Progenitor cell of endocrine pancreas (in vitro differentiated cells): ENCODE data around the gene VRK1. TPM values are rescaled to one million over a fixed set of nuclear protein-coding genes. Genes with fewer than 3 reads are reported as not detected.

ENCODE experiments used
- DNase-seq: peaks from one replicate; pipeline ENCODE4 v3.0.0; 2021; ENCODE audit warnings: low spot score; ENCODE audit not compliant: unreplicated experiment
- H3K27ac Mint-ChIP-seq: 2 replicates; pipeline ENCODE4 v1.8.0; 2021; ENCODE audit warnings: mild to moderate bottlenecking, moderate library complexity, mixed read lengths
- H3K27me3 Mint-ChIP-seq: 2 replicates; pipeline ENCODE4 v1.8.0; 2021; ENCODE audit warnings: mixed read lengths
- H3K36me3 Mint-ChIP-seq: 2 replicates; pipeline ENCODE4 v1.8.0; 2022; ENCODE audit warnings: mixed read lengths; ENCODE audit not compliant: insufficient read depth
- H3K4me1 Mint-ChIP-seq: 2 replicates; pipeline ENCODE4 v1.8.0; 2021; ENCODE audit warnings: low read depth, mixed read lengths
- H3K4me3 Mint-ChIP-seq: 2 replicates; pipeline ENCODE4 v1.8.0; 2021; ENCODE audit warnings: low read depth, mild to moderate bottlenecking, moderate library complexity, mixed read lengths
- H3K9me3 Mint-ChIP-seq: 2 replicates; pipeline ENCODE4 v1.8.0; 2021; ENCODE audit warnings: low read depth, mixed read lengths
- total RNA-seq: library from RNA; stranded (reverse); gene quantifications from 2 replicates; pipeline ENCODE4 v1.2.1, GENCODE V29; 2021
- TF ChIP-seq, protein P1 (sequence below): fragments of 200-600 bp; sonication (generic); IDR thresholded peaks from one replicate; pipeline ENCODE4 v1.5.0; 2021; ENCODE audit warnings: antibody characterized with exemption, mild to moderate bottlenecking; ENCODE audit not compliant: unreplicated experiment

Gene VRK1
- total RNA-seq, 1 donor from 2014 or later: 33.3 TPM

DNA sequence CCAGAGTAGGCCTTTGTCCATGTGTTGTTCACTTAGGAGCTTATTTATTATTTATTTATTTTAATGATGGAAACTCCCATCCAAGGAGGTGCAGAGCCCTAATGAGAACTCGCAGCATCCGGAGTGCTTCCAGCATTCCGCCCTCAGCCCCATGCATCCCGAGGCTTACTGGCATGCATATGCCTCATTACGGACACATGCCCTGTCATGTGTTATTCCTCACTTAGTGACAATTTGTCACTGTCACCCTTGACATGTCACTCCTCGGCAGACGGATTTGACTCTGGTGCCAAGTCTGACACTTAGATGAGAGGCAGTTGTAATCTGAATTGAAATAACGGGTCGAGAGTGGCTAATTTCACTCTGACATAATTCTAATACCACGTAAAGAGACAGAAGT, 132.8 kb downstream of the VRK1 start:
- Mint-ChIP-seq H3K27ac (no peak overlapping the region), H3K4me3 (no peak overlapping the region), H3K4me1 (peaks cover 12% of the 10 kb centered on the region), H3K9me3 (no peaks in the 10 kb centered on the region), H3K36me3 (no peaks in the 10 kb centered on the region), H3K27me3 (no peaks in the 10 kb centered on the region)
- no peak for DNase-seq
- TF ChIP-seq, protein P1, sequence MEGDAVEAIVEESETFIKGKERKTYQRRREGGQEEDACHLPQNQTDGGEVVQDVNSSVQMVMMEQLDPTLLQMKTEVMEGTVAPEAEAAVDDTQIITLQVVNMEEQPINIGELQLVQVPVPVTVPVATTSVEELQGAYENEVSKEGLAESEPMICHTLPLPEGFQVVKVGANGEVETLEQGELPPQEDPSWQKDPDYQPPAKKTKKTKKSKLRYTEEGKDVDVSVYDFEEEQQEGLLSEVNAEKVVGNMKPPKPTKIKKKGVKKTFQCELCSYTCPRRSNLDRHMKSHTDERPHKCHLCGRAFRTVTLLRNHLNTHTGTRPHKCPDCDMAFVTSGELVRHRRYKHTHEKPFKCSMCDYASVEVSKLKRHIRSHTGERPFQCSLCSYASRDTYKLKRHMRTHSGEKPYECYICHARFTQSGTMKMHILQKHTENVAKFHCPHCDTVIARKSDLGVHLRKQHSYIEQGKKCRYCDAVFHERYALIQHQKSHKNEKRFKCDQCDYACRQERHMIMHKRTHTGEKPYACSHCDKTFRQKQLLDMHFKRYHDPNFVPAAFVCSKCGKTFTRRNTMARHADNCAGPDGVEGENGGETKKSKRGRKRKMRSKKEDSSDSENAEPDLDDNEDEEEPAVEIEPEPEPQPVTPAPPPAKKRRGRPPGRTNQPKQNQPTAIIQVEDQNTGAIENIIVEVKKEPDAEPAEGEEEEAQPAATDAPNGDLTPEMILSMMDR: no peak

DNA sequence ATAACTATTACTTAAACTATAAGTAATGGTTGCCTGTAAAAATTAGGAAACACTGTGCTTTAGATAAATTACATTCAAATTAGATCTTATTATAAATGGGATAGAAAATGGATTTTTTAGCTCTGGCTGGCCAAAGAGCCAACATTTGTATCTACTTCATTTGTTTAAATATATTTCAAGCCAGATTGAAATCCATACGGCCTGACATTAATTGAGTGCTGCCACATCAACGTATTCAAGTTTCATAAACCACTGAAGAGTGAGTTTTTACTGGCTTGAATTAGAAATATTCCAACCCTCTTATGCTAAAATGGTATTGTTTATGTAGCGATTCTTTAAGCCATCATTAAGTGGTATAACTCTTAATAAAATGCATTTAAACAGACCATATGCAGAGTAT, 133.3 kb downstream of the VRK1 start:
- Mint-ChIP-seq H3K9me3 (no peaks in the 10 kb centered on the region), H3K4me3 (no peak overlapping the region), H3K4me1 (peaks cover 12% of the 10 kb centered on the region), H3K36me3 (no peaks in the 10 kb centered on the region), H3K27me3 (no peaks in the 10 kb centered on the region), H3K27ac (no peak overlapping the region)
- no peak for DNase-seq
- TF ChIP-seq, protein P1: no peak
